Spleen (tissue), 7 donors: ENCODE data around the gene WWP2.

Experiments used
- POLR2A ChIP-seq, 3 donors: fragments of 450-650 bp; IDR thresholded peaks; one replicate each; pipeline ENCODE4 v1.5.1; 2017; ENCODE audit warnings: antibody characterized with exemption in 3 of 3, mild to moderate bottlenecking in 1 of 3
- POLR2AphosphoS5 ChIP-seq, 3 donors: sonication (generic); formaldehyde crosslinking; IDR thresholded peaks; one replicate each; pipeline ENCODE4 v1.5.1; 2017; ENCODE audit warnings: antibody characterized with exemption in 3 of 3
- TF ChIP-seq, protein P1 (sequence below), 11 experiments: fragments of 200-600 bp in 7 of 11; fragments of 450-650 bp in 4 of 11; sonication (generic) in 4 of 11; IDR thresholded peaks in 8 of 11; conservative IDR thresholded peaks in 3 of 11; 1 replicate in 7 of 11; 2 replicates in 4 of 11; pipeline versions ENCODE4 v1.4.0 to v1.8.0; 2016 to 2021; ENCODE audit warnings: antibody characterized with exemption in 11 of 11, inconsistent platforms in 4 of 11, mild to moderate bottlenecking in 1 of 11
- donor health status: DM: no; HTN: no; CAD: no; lungs with moderate emphysema.
- donor health status: DM: no; HTN: no; CAD: no.
- donor health status: DM: no; HTN: no; CAD: no.

DNA sequence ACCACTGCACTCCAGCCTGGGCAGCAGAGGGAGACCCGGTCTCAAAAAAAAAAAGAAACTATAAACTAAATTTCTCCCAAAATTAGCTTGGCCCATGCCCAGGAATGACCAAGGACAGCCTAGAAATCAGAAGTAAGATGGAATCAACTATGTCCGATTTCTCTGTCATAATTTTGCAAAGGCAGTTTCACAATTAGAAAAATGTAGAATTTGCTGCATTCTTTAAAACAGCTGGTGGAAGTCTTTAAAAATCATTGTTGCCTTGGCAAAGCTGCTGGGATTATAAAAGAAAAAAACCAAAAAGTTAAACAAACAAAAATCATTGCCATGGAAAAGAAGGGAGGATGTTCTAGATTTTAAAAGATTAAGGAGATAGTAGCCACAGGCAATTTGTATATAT is 32.4 kb downstream of the WWP2 start:
- TF ChIP-seq, protein P1, sequence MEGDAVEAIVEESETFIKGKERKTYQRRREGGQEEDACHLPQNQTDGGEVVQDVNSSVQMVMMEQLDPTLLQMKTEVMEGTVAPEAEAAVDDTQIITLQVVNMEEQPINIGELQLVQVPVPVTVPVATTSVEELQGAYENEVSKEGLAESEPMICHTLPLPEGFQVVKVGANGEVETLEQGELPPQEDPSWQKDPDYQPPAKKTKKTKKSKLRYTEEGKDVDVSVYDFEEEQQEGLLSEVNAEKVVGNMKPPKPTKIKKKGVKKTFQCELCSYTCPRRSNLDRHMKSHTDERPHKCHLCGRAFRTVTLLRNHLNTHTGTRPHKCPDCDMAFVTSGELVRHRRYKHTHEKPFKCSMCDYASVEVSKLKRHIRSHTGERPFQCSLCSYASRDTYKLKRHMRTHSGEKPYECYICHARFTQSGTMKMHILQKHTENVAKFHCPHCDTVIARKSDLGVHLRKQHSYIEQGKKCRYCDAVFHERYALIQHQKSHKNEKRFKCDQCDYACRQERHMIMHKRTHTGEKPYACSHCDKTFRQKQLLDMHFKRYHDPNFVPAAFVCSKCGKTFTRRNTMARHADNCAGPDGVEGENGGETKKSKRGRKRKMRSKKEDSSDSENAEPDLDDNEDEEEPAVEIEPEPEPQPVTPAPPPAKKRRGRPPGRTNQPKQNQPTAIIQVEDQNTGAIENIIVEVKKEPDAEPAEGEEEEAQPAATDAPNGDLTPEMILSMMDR (IDR thresholded peaks at IDR 0.05 in 8 of 11, conservative IDR thresholded peaks at IDR 0.05 in 3 of 11): no peak
- no peak for TF ChIP-seq POLR2A (IDR thresholded peaks at IDR 0.05)
- TF ChIP-seq POLR2AphosphoS5 (IDR thresholded peaks at IDR 0.05): no peak
